Breast epithelium (tissue), 4 donors: ENCODE measurements around the gene MARCHF4. TPM values are rescaled to one million over a fixed set of nuclear protein-coding genes. Genes with fewer than 3 reads are reported as not detected.

Experiments used
- DNase-seq, 2 donors: peaks; one replicate each; pipeline ENCODE4 v3.0.0-alpha.2; 2019; ENCODE audit warnings: low spot score in 2 of 2
- H3K27ac ChIP-seq, 2 donors: fragments of 200-600 bp; sonication (generic) in 1 of 2; one replicate each; pipeline ENCODE4 v1.5.1; 2016 to 2019; ENCODE audit warnings: mild to moderate bottlenecking in 1 of 2
- H3K27me3 ChIP-seq, 2 donors: fragments of 200-600 bp; sonication (generic) in 1 of 2; one replicate each; pipeline versions ENCODE4 v1.5.1 to v1.6.0; 2017 to 2019; ENCODE audit warnings: control low read depth in 1 of 2, mild to moderate bottlenecking in 1 of 2
- H3K36me3 ChIP-seq: fragments of 200-600 bp; one replicate; pipeline ENCODE4 v1.5.1; 2019
- H3K4me1 ChIP-seq, 2 donors: fragments of 200-600 bp; sonication (generic); one replicate each; pipeline ENCODE4 v1.5.1; 2016 to 2019; ENCODE audit warnings: control low read depth in 1 of 2
- H3K4me3 ChIP-seq, 3 donors: fragments of 200-600 bp; sonication (generic); 1 replicate in 2 of 3; 2 replicates in 1 of 3; pipeline ENCODE4 v1.5.1; 2016 to 2019; ENCODE audit warnings: mild to moderate bottlenecking in 3 of 3, moderate library complexity in 2 of 3
- H3K9me3 ChIP-seq, 2 donors: fragments of 200-600 bp; sonication (generic) in 1 of 2; one replicate each; pipeline ENCODE4 v1.5.1; 2016 to 2019; ENCODE audit warnings: control low read depth in 1 of 2
- POLR2A ChIP-seq: fragments of 450-650 bp; IDR thresholded peaks from one replicate; pipeline ENCODE4 v1.6.1; 2016; ENCODE audit warnings: antibody characterized with exemption, mild to moderate bottlenecking, moderate library complexity
- POLR2AphosphoS5 ChIP-seq, 3 donors: sonication (generic); formaldehyde crosslinking; IDR thresholded peaks; one replicate each; pipeline ENCODE4 v1.6.1; 2017; ENCODE audit warnings: antibody characterized with exemption in 3 of 3
- intact Hi-C: fragments of 100-400 bp; cut with DNase I; formaldehyde crosslinking; loops from one replicate; pipeline ENCODE4 v1.15.1; 2023; ENCODE audit warnings: low total_unique reads
- total RNA-seq, 3 donors: library from RNA; depleted of rRNA; stranded (reverse); fragments of >200 nt; gene quantifications; one replicate each; pipeline ENCODE4 v1.1.0, GENCODE V29; 2016
- TF ChIP-seq, protein P1 (sequence below), 3 donors: fragments of 450-650 bp; IDR thresholded peaks; one replicate each; pipeline ENCODE4 v1.5.1; 2016 to 2017; ENCODE audit warnings: antibody characterized with exemption in 3 of 3, mild to moderate bottlenecking in 3 of 3, moderate library complexity in 3 of 3

The MARCHF4 gene
- total RNA-seq, 3 donors from 2014 or later: not detected

DNA sequence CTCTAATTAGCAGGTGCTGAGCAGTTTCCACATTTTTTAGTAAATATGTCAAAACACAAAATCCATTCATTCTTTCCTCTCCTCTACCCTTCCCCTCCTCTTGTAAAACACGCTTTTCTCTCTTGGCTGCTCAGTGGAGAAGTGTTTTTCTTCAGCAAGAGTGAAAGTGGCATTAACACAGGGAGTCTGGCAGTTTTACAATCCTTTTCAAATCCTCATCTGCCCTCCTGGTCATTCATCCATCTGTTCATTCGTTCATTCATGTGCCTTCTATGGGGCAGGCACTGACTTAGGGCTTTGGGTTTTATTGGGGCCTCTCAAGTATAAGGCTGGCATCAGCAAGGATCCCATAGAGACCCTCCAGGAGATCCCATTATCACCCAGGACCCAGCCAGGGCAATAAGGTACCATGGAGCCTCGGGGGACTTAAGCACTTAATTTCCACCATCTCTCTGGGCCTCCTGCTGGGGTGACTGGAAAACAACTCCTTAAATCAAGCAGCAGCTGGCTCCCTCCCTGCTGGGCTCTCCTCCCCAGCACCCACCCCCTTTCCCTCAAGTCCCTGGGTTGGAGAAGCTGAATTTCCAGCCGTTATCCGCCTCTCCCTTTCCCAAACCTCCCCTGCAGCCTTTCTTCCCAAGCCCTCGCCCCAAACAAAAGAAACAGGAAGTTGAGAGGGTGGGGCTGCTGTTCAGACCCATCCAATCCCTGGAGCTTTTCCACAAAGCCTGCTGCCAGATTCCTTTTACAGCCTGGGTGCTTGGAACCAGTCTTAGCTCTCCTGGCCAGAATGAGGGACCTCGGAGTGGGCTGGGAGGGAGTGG lies 32.6 kb downstream of the MARCHF4 start:
- Histone ChIP-seq H3K9me3 (no peaks in the 10 kb centered on the region), H3K36me3 (no peaks in the 10 kb centered on the region), H3K27me3 (no peaks in the 10 kb centered on the region), H3K4me1 (no peaks in the 10 kb centered on the region), H3K4me3 (no peak overlapping the region), H3K27ac (peak overlapping the region in 1 of 2 donors; percentile 48)
- intact Hi-C loops: no loop called here
- TF ChIP-seq, protein P1, sequence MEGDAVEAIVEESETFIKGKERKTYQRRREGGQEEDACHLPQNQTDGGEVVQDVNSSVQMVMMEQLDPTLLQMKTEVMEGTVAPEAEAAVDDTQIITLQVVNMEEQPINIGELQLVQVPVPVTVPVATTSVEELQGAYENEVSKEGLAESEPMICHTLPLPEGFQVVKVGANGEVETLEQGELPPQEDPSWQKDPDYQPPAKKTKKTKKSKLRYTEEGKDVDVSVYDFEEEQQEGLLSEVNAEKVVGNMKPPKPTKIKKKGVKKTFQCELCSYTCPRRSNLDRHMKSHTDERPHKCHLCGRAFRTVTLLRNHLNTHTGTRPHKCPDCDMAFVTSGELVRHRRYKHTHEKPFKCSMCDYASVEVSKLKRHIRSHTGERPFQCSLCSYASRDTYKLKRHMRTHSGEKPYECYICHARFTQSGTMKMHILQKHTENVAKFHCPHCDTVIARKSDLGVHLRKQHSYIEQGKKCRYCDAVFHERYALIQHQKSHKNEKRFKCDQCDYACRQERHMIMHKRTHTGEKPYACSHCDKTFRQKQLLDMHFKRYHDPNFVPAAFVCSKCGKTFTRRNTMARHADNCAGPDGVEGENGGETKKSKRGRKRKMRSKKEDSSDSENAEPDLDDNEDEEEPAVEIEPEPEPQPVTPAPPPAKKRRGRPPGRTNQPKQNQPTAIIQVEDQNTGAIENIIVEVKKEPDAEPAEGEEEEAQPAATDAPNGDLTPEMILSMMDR (IDR thresholded peaks at IDR 0.05): no peak
- TF ChIP-seq POLR2A: no peak
- no peak for TF ChIP-seq POLR2AphosphoS5 (IDR thresholded peaks at IDR 0.05)
- DNase-seq: no peak

DNA sequence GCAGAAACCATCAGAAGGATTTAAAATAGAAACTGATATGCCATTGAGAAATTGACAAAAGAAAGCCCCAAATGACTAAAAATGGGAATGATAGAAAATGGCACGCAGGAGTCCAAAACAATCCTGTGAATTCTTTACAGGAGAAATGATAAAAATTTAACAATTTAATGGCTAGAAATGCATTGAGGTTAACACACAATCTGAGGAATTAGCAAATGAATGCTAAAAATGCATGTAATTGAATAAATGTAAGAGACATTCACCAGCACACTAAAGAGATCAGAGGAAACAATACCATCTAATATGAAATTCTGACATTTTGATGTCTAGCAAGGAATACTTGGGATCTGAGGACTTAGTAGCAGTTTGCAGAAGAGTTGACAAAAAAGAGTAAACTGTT lies 37.0 kb downstream of the MARCHF4 start:
- Histone ChIP-seq H3K9me3 (no peaks in the 10 kb centered on the region), H3K36me3 (no peaks in the 10 kb centered on the region), H3K4me3 (no peak overlapping the region), H3K27ac (no peak overlapping the region), H3K27me3 (no peaks in the 10 kb centered on the region), H3K4me1 (no peaks in the 10 kb centered on the region)
- intact Hi-C loops: no loop called here
- TF ChIP-seq POLR2AphosphoS5 (IDR thresholded peaks at IDR 0.05): no peak
- TF ChIP-seq POLR2A: no peak
- TF ChIP-seq, protein P1 (IDR thresholded peaks at IDR 0.05): no peak
- no peak for DNase-seq

DNA sequence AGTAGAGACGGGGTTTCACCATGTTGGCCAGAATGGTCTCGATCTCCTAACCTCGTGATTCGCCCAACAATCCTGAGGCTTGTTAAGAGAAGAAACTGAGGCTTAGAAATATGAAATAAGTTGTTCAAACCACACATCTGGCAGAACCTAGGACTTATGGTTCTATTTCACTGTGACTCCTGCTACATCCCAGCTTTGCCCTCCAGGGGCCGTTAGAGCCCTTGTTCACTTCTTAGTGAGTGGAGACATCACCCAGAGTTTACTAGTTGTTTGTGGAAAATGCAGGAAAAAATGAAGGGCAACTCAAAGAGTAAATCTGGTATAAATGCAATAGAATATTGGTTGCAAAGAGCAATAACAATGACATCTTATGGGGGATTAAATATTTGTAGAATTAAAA lies 43.9 kb downstream of the MARCHF4 start:
- no peak for DNase-seq
- Histone ChIP-seq H3K27ac (no peak overlapping the region), H3K27me3 (no peaks in the 10 kb centered on the region), H3K36me3 (no peaks in the 10 kb centered on the region), H3K9me3 (no peaks in the 10 kb centered on the region), H3K4me1 (no peaks in the 10 kb centered on the region), H3K4me3 (no peak overlapping the region)
- intact Hi-C loops: loop anchor here (2.0 kb wide), 1 partner anchor 44 kb away; no protein-coding TSS in a partner anchor
- TF ChIP-seq, protein P1 (IDR thresholded peaks at IDR 0.05): no peak
- TF ChIP-seq POLR2A (no peak), POLR2AphosphoS5 (IDR thresholded peaks at IDR 0.05) (no peak)

DNA sequence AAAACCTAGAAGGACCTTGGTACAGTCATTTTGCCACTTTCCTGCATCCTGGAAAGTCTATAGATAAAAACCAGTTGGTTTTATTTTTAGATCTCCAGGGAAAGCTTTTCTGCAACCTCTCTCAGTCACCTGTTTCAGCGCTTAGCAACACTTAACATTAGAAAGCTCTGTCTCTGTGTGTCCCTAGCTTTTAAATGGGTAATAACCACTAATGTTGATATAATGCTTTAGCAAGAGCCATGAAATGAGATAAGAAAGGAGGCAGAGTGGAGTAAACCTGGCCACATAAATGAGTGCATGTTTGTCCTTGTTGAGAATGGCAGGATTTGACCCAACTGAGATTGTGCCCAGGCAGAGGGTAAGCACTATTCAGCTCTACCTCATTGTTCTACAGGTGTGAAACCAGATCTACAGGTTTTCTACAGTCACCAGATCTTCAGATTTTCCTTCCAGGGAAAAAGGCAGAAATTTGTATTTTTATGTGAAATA lies 44.8 kb downstream of the MARCHF4 start:
- Histone ChIP-seq H3K27ac (no peak overlapping the region), H3K4me3 (no peak overlapping the region), H3K27me3 (no peaks in the 10 kb centered on the region), H3K4me1 (no peaks in the 10 kb centered on the region), H3K36me3 (no peaks in the 10 kb centered on the region), H3K9me3 (no peaks in the 10 kb centered on the region)
- TF ChIP-seq, protein P1 (IDR thresholded peaks at IDR 0.05): no peak
- TF ChIP-seq POLR2AphosphoS5 (IDR thresholded peaks at IDR 0.05): no peak
- TF ChIP-seq POLR2A: no peak
- intact Hi-C loops: no loop called here
- DNase-seq: no peak

Other genes with a start within 250 kb of the MARCHF4 start
- gene SMARCAL1, start 40.0 kb upstream of the MARCHF4 start, total RNA-seq: 10 to 100 TPM; 12.0 to 28.1 (median 20.6) TPM
- 1,000 to 10,000 TPM; 1,604 to 2,277 (median 1,692) TPM for gene RPL37A, start 126.4 kb upstream of the MARCHF4 start, total RNA-seq